HepG2 (cell line): Measurements from ENCODE around the gene TTC6. TPM values are rescaled to one million over a fixed set of nuclear protein-coding genes. Genes with fewer than 3 reads are reported as not detected.

Source experiments
- GABPA ChIP-seq, 2 experiments: IDR thresholded peaks; 2 replicates each; pipeline ENCODE4 v1.6.1; 2011 to 2016; ENCODE audit warnings: low read depth in 2 of 2, low read length in 1 of 2, missing biosample characterization in 1 of 2, missing genetic modification characterization in 1 of 2
- HNRNPH1 ChIP-seq: fragments of 200-400 bp; formaldehyde crosslinking; optimal IDR thresholded peaks from 2 replicates; pipeline ENCODE3; 2017; ENCODE audit warnings: mild to moderate bottlenecking, low read depth, low read length
- KLF13 ChIP-seq: sonication (generic); formaldehyde crosslinking; IDR thresholded peaks from 2 replicates; pipeline ENCODE4 v1.4.0; 2020; ENCODE audit warnings: mild to moderate bottlenecking, missing genetic modification reagents
- MAFG ChIP-seq: sonication (generic); formaldehyde crosslinking; IDR thresholded peaks from 2 replicates; pipeline ENCODE4 v1.5.1; 2020; ENCODE audit warnings: mild to moderate bottlenecking, missing genetic modification reagents
- MBNL3 ChIP-seq: fragments of 250-450 bp; sonication (Bioruptor Pico); conservative IDR thresholded peaks from 2 replicates; pipeline ENCODE4 v1.8.0; 2022; ENCODE audit warnings: mild to moderate bottlenecking, inconsistent platforms
- MYNN ChIP-seq: sonication (generic); formaldehyde crosslinking; IDR thresholded peaks from 2 replicates; pipeline ENCODE4 v1.4.0; 2020; ENCODE audit warnings: mild to moderate bottlenecking, low read depth, missing genetic modification reagents
- NBN ChIP-seq: fragments of 450-650 bp; conservative IDR thresholded peaks from 2 replicates; pipeline ENCODE4 v1.6.1; 2017
- PAWR ChIP-seq: sonication (generic); formaldehyde crosslinking; IDR thresholded peaks from 2 replicates; pipeline ENCODE4 v1.4.0; 2020; ENCODE audit warnings: missing genetic modification reagents, mild to moderate bottlenecking, borderline replicate concordance
- SMYD3 ChIP-seq: sonication (generic); formaldehyde crosslinking; IDR thresholded peaks from 2 replicates; pipeline ENCODE4 v1.8.1; 2023; ENCODE audit warnings: mild to moderate bottlenecking, missing genetic modification reagents
- TGIF2 ChIP-seq: IDR thresholded peaks from 2 replicates; pipeline ENCODE4 v1.6.1; 2016; ENCODE audit warnings: control low read depth, missing compliant biosample characterization
- TMF1 ChIP-seq: sonication (generic); formaldehyde crosslinking; IDR thresholded peaks from 2 replicates; pipeline ENCODE4 v1.8.1; 2022; ENCODE audit warnings: low read depth, missing genetic modification reagents
- ZFP82 ChIP-seq: sonication (generic); formaldehyde crosslinking; IDR thresholded peaks from 2 replicates; pipeline ENCODE4 v1.5.1; 2020; ENCODE audit warnings: mild to moderate bottlenecking, missing genetic modification reagents, borderline replicate concordance
- ZNF230 ChIP-seq: sonication (generic); formaldehyde crosslinking; IDR thresholded peaks from 2 replicates; pipeline ENCODE4 v1.4.0; 2020; ENCODE audit warnings: mild to moderate bottlenecking, missing genetic modification reagents
- ZNF674 ChIP-seq: sonication (generic); formaldehyde crosslinking; IDR thresholded peaks from 2 replicates; pipeline ENCODE4 v1.5.0; 2020; ENCODE audit warnings: low read depth, mild to moderate bottlenecking, missing genetic modification reagents
- polyA plus RNA-seq, 8 experiments: library from polyadenylated mRNA; depleted of rRNA in 3 of 8; stranded (reverse) in 7 of 8; unstranded in 1 of 8; fragments of >200 nt; fragmentation: Illumina TruSeq in 4 of 8; extraction: Trizol in 4 of 8; gene quantifications; 2 replicates each; pipeline versions ENCODE4 v1.2.1 to v1.2.3, GENCODE V29; 2011 to 2016; ENCODE audit warnings: low read depth in 4 of 8, missing spikeins in 1 of 8, mixed read lengths in 1 of 8; ENCODE audit not compliant: insufficient read depth in 1 of 8
- total RNA-seq, 5 experiments: library from RNA; depleted of rRNA; stranded (reverse); fragments of >200 nt; fragmentation: Illumina TruSeq; extraction: Trizol; gene quantifications; 2 replicates each; pipeline ENCODE4 v1.2.3, GENCODE V29; 2016; ENCODE audit warnings: low read depth in 1 of 5
- TF ChIP-seq, protein P1 (sequence below): sonication (generic); formaldehyde crosslinking; IDR thresholded peaks from 2 replicates; pipeline ENCODE4 v1.8.0; 2022; ENCODE audit warnings: missing genetic modification reagents, low read depth, mild to moderate bottlenecking, borderline replicate concordance
- TF ChIP-seq, protein P2 (sequence below): sonication (generic); formaldehyde crosslinking; IDR thresholded peaks from 2 replicates; pipeline ENCODE4 v1.5.0; 2020; ENCODE audit warnings: missing genetic modification reagents, mild to moderate bottlenecking, borderline replicate concordance
- TF ChIP-seq, protein P3 (sequence below): sonication (generic); formaldehyde crosslinking; IDR thresholded peaks from 2 replicates; pipeline ENCODE4 v1.5.0; 2020; ENCODE audit warnings: missing genetic modification reagents
- TF ChIP-seq, protein P4 (sequence below): IDR thresholded peaks from 2 replicates; pipeline ENCODE4 v1.6.1; 2012; ENCODE audit warnings: inconsistent platforms
- TF ChIP-seq, protein P5 (sequence below): sonication (generic); formaldehyde crosslinking; IDR thresholded peaks from 2 replicates; pipeline ENCODE4 v1.9.0; 2021; ENCODE audit warnings: missing genetic modification reagents, mild to moderate bottlenecking, borderline replicate concordance
- TF ChIP-seq, protein P6 (sequence below): sonication (generic); formaldehyde crosslinking; IDR thresholded peaks from 2 replicates; pipeline ENCODE4 v1.8.0; 2023; ENCODE audit warnings: mild to moderate bottlenecking, missing genetic modification reagents
- TF ChIP-seq, protein P7 (sequence below): sonication (generic); formaldehyde crosslinking; IDR thresholded peaks from 2 replicates; pipeline ENCODE4 v1.8.0; 2022; ENCODE audit warnings: missing genetic modification reagents, mild to moderate bottlenecking, inconsistent platforms, borderline replicate concordance

Gene TTC6
- total and polyA plus RNA-seq, 2 of the 13 experiments (the other 11 are each of a cell fraction or from before 2014, with no cell fraction given) = 9.3 to 27.4 TPM

DNA sequence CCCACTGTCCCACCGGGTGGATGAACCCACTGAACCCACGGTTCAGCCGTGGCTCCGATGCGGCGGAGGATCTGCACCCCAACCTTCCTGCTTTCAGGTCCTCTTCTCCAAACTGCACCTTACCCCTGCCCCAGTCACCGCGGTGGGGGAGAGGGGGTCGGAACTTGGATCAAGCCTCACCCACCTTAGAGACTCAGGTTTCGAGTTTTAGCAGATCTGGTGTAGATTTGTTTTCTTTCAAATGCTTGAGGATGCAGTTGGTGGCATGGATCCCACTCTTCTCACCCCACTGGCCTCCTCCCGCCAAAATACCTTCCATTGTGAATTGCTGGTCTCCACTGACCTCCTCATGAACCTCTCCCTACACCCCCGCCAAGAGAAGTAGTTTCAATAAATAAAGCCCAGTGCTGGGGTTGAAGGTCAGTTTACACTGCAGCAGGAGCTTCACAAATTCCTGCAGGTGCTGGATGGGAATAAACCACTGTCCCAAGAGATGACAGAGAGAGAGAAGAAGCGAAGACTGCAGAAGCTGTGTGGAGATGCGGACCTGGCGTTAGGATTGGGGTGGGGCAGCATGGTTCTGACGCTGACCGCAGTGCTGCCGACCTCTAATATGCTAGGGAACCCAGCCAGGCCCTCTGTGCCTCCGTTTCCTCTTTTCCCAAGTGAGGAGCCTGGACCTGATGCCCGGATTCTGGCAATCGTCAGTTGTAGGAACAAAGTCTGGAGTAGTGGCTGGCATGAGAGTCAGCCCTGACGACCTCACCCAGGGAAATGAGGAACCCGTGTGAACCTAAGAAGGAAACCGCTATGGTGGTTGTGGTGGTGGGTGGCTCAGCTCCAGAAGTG, 7.4 kb downstream of the TTC6 start (continued):
- TF ChIP-seq, protein P1, sequence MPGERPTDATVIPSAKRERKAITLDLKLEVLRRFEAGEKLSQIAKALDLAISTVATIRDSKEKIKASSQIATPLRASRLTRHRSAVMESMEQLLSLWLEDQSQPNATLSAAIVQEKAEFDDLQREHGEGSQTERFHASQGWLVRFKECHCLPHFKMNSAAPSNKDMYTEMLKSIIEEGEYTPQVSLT (CRISPR knock-in tag) = no peak
- no peak for TF ChIP-seq MAFG (CRISPR knock-in tag)
- TF ChIP-seq GABPA (IDR thresholded peaks at IDR 0.05; ENCODE audit: low read depth, low read length) = no peak
- no peak for TF ChIP-seq GABPA (CRISPR knock-in tag; IDR thresholded peaks at IDR 0.05; ENCODE audit: low read depth)
- TF ChIP-seq, protein P2, sequence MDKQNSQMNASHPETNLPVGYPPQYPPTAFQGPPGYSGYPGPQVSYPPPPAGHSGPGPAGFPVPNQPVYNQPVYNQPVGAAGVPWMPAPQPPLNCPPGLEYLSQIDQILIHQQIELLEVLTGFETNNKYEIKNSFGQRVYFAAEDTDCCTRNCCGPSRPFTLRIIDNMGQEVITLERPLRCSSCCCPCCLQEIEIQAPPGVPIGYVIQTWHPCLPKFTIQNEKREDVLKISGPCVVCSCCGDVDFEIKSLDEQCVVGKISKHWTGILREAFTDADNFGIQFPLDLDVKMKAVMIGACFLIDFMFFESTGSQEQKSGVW (CRISPR knock-in tag) = no peak
- peak; percentile 89 for TF ChIP-seq SMYD3 (CRISPR knock-in tag)
- TF ChIP-seq NBN = no peak
- TF ChIP-seq KLF13 (CRISPR knock-in tag) = peak; percentile 29; the same call in 1 of the 2 replicates
- no peak for TF ChIP-seq MBNL3
- TF ChIP-seq, protein P3, sequence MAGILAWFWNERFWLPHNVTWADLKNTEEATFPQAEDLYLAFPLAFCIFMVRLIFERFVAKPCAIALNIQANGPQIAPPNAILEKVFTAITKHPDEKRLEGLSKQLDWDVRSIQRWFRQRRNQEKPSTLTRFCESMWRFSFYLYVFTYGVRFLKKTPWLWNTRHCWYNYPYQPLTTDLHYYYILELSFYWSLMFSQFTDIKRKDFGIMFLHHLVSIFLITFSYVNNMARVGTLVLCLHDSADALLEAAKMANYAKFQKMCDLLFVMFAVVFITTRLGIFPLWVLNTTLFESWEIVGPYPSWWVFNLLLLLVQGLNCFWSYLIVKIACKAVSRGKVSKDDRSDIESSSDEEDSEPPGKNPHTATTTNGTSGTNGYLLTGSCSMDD (CRISPR knock-in tag) = peak; percentile 15; the same call in 1 of the 2 replicates
- no peak for TF ChIP-seq ZNF230
- TF ChIP-seq TGIF2 (CRISPR knock-in tag) = no peak
- TF ChIP-seq, protein P4, sequence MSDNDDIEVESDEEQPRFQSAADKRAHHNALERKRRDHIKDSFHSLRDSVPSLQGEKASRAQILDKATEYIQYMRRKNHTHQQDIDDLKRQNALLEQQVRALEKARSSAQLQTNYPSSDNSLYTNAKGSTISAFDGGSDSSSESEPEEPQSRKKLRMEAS = no peak
- TF ChIP-seq, protein P5, sequence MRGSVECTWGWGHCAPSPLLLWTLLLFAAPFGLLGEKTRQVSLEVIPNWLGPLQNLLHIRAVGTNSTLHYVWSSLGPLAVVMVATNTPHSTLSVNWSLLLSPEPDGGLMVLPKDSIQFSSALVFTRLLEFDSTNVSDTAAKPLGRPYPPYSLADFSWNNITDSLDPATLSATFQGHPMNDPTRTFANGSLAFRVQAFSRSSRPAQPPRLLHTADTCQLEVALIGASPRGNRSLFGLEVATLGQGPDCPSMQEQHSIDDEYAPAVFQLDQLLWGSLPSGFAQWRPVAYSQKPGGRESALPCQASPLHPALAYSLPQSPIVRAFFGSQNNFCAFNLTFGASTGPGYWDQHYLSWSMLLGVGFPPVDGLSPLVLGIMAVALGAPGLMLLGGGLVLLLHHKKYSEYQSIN = no peak
- TF ChIP-seq, protein P6, sequence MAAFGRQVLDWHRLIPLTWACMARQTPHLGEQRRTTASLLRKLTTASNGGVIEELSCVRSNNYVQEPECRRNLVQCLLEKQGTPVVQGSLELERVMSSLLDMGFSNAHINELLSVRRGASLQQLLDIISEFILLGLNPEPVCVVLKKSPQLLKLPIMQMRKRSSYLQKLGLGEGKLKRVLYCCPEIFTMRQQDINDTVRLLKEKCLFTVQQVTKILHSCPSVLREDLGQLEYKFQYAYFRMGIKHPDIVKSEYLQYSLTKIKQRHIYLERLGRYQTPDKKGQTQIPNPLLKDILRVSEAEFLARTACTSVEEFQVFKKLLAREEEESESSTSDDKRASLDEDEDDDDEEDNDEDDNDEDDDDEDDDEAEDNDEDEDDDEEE (CRISPR knock-in tag) = no peak
- TF ChIP-seq PAWR (CRISPR knock-in tag) = no peak
- peak; percentile 67; the same call in 1 of the 2 replicates for TF ChIP-seq TMF1 (CRISPR knock-in tag)
- no peak for TF ChIP-seq ZNF674 (CRISPR knock-in tag)
- TF ChIP-seq MYNN = no peak
- TF ChIP-seq, protein P7, sequence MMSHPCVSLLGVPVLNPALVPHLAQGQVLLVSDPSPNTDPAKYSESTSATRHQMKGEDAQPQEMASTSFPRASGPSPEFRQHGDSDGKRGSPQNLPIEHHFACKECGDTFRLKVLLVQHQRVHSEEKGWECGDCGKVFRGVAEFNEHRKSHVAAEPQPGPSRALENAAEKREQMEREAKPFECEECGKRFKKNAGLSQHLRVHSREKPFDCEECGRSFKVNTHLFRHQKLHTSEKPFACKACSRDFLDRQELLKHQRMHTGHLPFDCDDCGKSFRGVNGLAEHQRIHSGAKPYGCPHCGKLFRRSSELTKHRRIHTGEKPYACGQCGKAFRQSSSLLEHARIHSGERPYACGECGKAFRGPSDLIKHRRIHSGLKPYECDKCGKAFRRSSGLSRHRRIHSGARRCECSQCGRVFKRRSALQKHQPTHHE (CRISPR knock-in tag) = peak; percentile 96
- no peak for TF ChIP-seq ZFP82 (CRISPR knock-in tag)
- no peak for TF ChIP-seq HNRNPH1
